OCI-LY7 (cell line): ENCODE measurements around the gene SURF1. TPM values are rescaled to one million over a fixed set of nuclear protein-coding genes. Genes with fewer than 3 reads are reported as not detected.

Source experiments
- BruUV-seq: library from RNA; stranded (reverse); fragments of 400-500 nt; replicated peaks from 2 replicates; lab custom pipeline; 2021; lab: Mats Ljungman, UMichigan
- CTCF ChIA-PET: fragments of 300-600 bp; sonication (Branson Sonifier 250); formaldehyde crosslinking; loops from one replicate; lab custom pipeline; 2022; ENCODE audit warnings: antibody characterized with exemption; ENCODE audit not compliant: unreplicated experiment; lab: Charles Lee
- POLR2A ChIA-PET: fragments of 300-600 bp; sonication (Branson Sonifier 250); formaldehyde crosslinking; loops from one replicate; lab custom pipeline; 2022; ENCODE audit warnings: antibody characterized with exemption; lab: Charles Lee
- DNase-seq: peaks from one replicate; pipeline ENCODE4 v3.0.0-alpha.2; 2015; ENCODE audit warnings: low spot score
- H2AFZ ChIP-seq: fragments of 200-600 bp; sonication (generic), shearing (Covaris generic); 2 replicates; pipeline ENCODE4 v1.6.1; 2014; ENCODE audit warnings: mild to moderate bottlenecking, antibody characterized with exemption, low read length, moderate library complexity
- H3K27ac ChIP-seq: fragments of 200-600 bp; sonication (generic); 2 replicates; pipeline ENCODE4 v1.5.1; 2014; ENCODE audit warnings: mixed run types, low read depth, mild to moderate bottlenecking, moderate library complexity, low read length, inconsistent platforms; ENCODE audit not compliant: poor library complexity, severe bottlenecking
- H3K36me3 ChIP-seq: fragments of 200-600 bp; sonication (generic); 2 replicates; pipeline ENCODE4 v1.6.1; 2014; ENCODE audit warnings: mild to moderate bottlenecking, antibody characterized with exemption, low read length, moderate library complexity, mixed read lengths; ENCODE audit not compliant: insufficient read depth
- H3K4me1 ChIP-seq: fragments of 200-600 bp; sonication (generic); 2 replicates; pipeline ENCODE4 v1.5.1; 2014; ENCODE audit warnings: mild to moderate bottlenecking, low read length; ENCODE audit not compliant: insufficient read depth, poor library complexity, severe bottlenecking
- H3K4me2 ChIP-seq: fragments of 200-600 bp; sonication (generic); 2 replicates; pipeline ENCODE4 v1.6.1; 2014; ENCODE audit warnings: mild to moderate bottlenecking, low read length
- H3K4me3 ChIP-seq: fragments of 200-600 bp; sonication (generic); 2 replicates; pipeline ENCODE4 v1.5.1; 2014; ENCODE audit warnings: mild to moderate bottlenecking, low read depth, low read length; ENCODE audit not compliant: poor library complexity, severe bottlenecking
- H3K79me2 ChIP-seq: fragments of 200-600 bp; sonication (generic); 2 replicates; pipeline ENCODE4 v1.6.1; 2016; ENCODE audit warnings: low read depth, mild to moderate bottlenecking, low read length, moderate library complexity, mixed read lengths; ENCODE audit not compliant: insufficient read depth
- H3K9me2 ChIP-seq: fragments of 200-600 bp; sonication (generic); 2 replicates; pipeline ENCODE4 v1.6.1; 2016; ENCODE audit warnings: mild to moderate bottlenecking, low read length, mixed read lengths; ENCODE audit not compliant: insufficient read depth
- H3K9me3 ChIP-seq: fragments of 200-600 bp; sonication (generic); 2 replicates; pipeline ENCODE4 v1.6.1; 2014; ENCODE audit warnings: mild to moderate bottlenecking, mixed run types, low read length, mixed read lengths
- H4K20me1 ChIP-seq: fragments of 200-600 bp; sonication (generic); 2 replicates; pipeline ENCODE4 v1.6.1; 2014; ENCODE audit warnings: mild to moderate bottlenecking, antibody characterized with exemption, low read length, moderate library complexity, mixed read lengths; ENCODE audit not compliant: insufficient read depth
- CTCF ChIP-seq: fragments of 200-600 bp; sonication (generic); conservative IDR thresholded peaks from 2 replicates; pipeline ENCODE4 v1.5.1; 2014; ENCODE audit warnings: mild to moderate bottlenecking, antibody characterized with exemption, low read length, moderate library complexity, mixed read lengths
- EZH2phosphoT487 ChIP-seq: fragments of 200-600 bp; sonication (generic); IDR thresholded peaks from 2 replicates; pipeline ENCODE4 v1.6.1; 2018; ENCODE audit warnings: low read depth, borderline replicate concordance, mild to moderate bottlenecking, mixed run types, antibody characterized with exemption, low read length, moderate library complexity, mixed read lengths
- intact Hi-C: fragments of 100-400 bp; cut with micrococcal nuclease; formaldehyde crosslinking; loops from one replicate; pipeline ENCODE4 v1.10.0; 2022; ENCODE audit not compliant: unreplicated experiment
- total RNA-seq, 2 experiments: library from RNA; depleted of rRNA in 1 of 2; stranded (reverse); fragments of >200 nt in 1 of 2; shearing (Covaris generic) in 1 of 2; gene quantifications; 2 replicates each; pipeline ENCODE4 v1.2.3, GENCODE V29; 2014 to 2022

SURF1 gene
- total RNA-seq, 2 experiments from 2014 or later: 22.9 to 38.9 TPM

GRCh38 chr9:133401588-133401987, 45.3 kb upstream of the SURF1 start:
- Histone ChIP-seq H3K4me2 (no peak overlapping the region), H4K20me1 (no peaks in the 10 kb centered on the region), H3K9me3 (no peaks in the 10 kb centered on the region), H2AFZ (no peak overlapping the region), H3K79me2 (no peaks in the 10 kb centered on the region), H3K9me2 (no peaks in the 10 kb centered on the region), H3K4me3 (no peak overlapping the region), H3K27ac (no peak overlapping the region), H3K4me1 (peaks cover 10% of the 10 kb centered on the region), H3K36me3 (peaks cover 39% of the 10 kb centered on the region)
- intact Hi-C loops: no loop called here
- ChIA-PET CTCF (no interaction called here), POLR2A (no interaction called here)
- BruUV-seq: no TSS peak
- TF ChIP-seq EZH2phosphoT487 (no peak), CTCF (no peak)
- DNase-seq: no peak

- no peaks in the 10 kb centered on the region for H4K20me1 ChIP-seq
- no peak overlapping the region for H3K4me3 ChIP-seq
- BruUV-seq: no TSS peak
- peaks cover 26% of the 10 kb centered on the region for H3K36me3 ChIP-seq
- intact Hi-C loops: no loop called here
- H3K9me3 ChIP-seq: no peaks in the 10 kb centered on the region
- no peak overlapping the region for H3K27ac ChIP-seq
- no peaks in the 10 kb centered on the region for H3K9me2 ChIP-seq
- no peak overlapping the region for H2AFZ ChIP-seq
- DNase-seq: no peak
- ChIA-PET POLR2A (interaction anchor here (0.7 kb wide), 1 partner anchor 93 kb away, joined by 3 read pairs; no protein-coding TSS in a partner anchor), CTCF (no interaction called here)
- H3K4me2 ChIP-seq: no peak overlapping the region
- TF ChIP-seq CTCF: no peak
- TF ChIP-seq EZH2phosphoT487: no peak
- no peaks in the 10 kb centered on the region for H3K79me2 ChIP-seq
- H3K4me1 ChIP-seq: no peaks in the 10 kb centered on the region
These were observed 44.0 kb upstream of the SURF1 start for GRCh38 chr9:133400292-133400691.

- Histone ChIP-seq H3K79me2 (no peaks in the 10 kb centered on the region), H4K20me1 (no peaks in the 10 kb centered on the region), H3K4me2 (no peak overlapping the region), H3K27ac (no peak overlapping the region), H3K4me1 (no peaks in the 10 kb centered on the region), H2AFZ (no peak overlapping the region), H3K36me3 (0 out of 2 replicates have a peak, but pooled peaks cover 5% of the 10 kb centered on the region), H3K4me3 (no peak overlapping the region), H3K9me2 (no peaks in the 10 kb centered on the region), H3K9me3 (no peaks in the 10 kb centered on the region)
- intact Hi-C loops: no loop called here
- BruUV-seq: no TSS peak
- no peak for TF ChIP-seq CTCF
- TF ChIP-seq EZH2phosphoT487: no peak
- DNase-seq: no peak
- ChIA-PET POLR2A (no interaction called here), CTCF (no interaction called here)
These were observed 41.6 kb upstream of the SURF1 start for GRCh38 chr9:133397895-133398294.
